ENCODE data around the gene TRABD2A.

DNA sequence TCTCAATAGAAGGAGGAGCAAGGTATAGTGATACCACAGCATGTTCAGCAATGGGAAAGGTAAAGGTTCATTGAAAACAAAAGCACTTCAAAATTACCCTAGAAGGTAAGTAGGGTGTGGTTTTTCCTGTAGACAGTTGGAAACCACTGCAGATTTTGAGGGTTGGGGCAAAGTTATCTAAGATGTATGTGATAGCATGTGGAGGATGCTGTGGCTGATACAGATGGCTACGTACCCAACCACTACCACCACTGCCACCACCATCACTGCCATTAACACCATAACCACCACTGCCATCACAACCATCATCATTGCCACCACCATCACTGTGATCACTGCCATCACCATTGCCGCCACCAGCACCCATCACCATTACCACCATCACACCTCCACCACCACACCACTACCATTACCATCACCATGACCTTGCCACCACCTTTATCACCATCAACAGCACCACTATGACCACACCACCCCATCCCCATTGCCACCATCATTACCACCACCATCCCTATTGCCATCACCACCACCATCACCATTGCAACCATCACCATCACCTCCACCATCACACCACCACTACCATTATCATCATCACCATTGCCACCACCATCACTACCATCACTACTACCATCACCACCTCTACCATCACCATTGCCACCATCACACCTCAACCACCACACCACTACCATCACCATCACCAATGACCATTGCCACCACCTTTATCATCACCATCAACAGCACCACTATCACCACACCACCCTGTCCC lies 28.2 kb upstream of the TRABD2A start:
- TF ChIP-seq, protein P1, sequence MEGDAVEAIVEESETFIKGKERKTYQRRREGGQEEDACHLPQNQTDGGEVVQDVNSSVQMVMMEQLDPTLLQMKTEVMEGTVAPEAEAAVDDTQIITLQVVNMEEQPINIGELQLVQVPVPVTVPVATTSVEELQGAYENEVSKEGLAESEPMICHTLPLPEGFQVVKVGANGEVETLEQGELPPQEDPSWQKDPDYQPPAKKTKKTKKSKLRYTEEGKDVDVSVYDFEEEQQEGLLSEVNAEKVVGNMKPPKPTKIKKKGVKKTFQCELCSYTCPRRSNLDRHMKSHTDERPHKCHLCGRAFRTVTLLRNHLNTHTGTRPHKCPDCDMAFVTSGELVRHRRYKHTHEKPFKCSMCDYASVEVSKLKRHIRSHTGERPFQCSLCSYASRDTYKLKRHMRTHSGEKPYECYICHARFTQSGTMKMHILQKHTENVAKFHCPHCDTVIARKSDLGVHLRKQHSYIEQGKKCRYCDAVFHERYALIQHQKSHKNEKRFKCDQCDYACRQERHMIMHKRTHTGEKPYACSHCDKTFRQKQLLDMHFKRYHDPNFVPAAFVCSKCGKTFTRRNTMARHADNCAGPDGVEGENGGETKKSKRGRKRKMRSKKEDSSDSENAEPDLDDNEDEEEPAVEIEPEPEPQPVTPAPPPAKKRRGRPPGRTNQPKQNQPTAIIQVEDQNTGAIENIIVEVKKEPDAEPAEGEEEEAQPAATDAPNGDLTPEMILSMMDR (IDR thresholded peaks at IDR 0.05; ENCODE audit: low read depth, low read length, missing input control): no peak
- TF ChIP-seq YY1 (IDR thresholded peaks at IDR 0.05): no peak

All from liver (tissue), 2 donors.